Kidney (tissue), 14 donors: ENCODE measurements around the gene PRSS50. TPM values are rescaled to one million over a fixed set of nuclear protein-coding genes. Genes with fewer than 3 reads are reported as not detected.
A peak's percentile ranks its signal among the peaks of the same experiment; 100 is the strongest.

Experiments
- DNase-seq, 5 donors: peaks; one replicate each; pipeline ENCODE4 v3.0.0-alpha.2; 2013 to 2020
- FAIRE-seq: peaks from 2 replicates; lab custom pipeline; 2012; peaks lifted over from hg19 to GRCh38; lab: Jason Lieb, UNC
- H3K27ac ChIP-seq, 2 donors: one replicate each; pipeline ENCODE4 v1.7.0; 2013; ENCODE audit warnings: low read depth in 2 of 2, low read length in 2 of 2, inconsistent platforms in 1 of 2
- H3K27me3 ChIP-seq: one replicate; pipeline ENCODE4 v1.7.1; 2013; ENCODE audit warnings: low read length, inconsistent platforms; ENCODE audit not compliant: control insufficient read depth, insufficient read depth
- H3K36me3 ChIP-seq, 3 donors: one replicate each; pipeline versions ENCODE4 v1.7.0 to v1.7.1; 2013; ENCODE audit warnings: low read length in 3 of 3, control low read depth in 1 of 3, inconsistent platforms in 1 of 3; ENCODE audit not compliant: insufficient read depth in 3 of 3, control insufficient read depth in 2 of 3
- H3K4me1 ChIP-seq, 3 donors: one replicate each; pipeline versions ENCODE4 v1.7.0 to v1.7.1; 2013; ENCODE audit warnings: low read length in 3 of 3, inconsistent platforms in 1 of 3, low read depth in 1 of 3; ENCODE audit not compliant: control insufficient read depth in 2 of 3, insufficient read depth in 2 of 3
- H3K4me3 ChIP-seq, 3 donors: one replicate each; pipeline versions ENCODE4 v1.7.0 to v1.8.1; 2013; ENCODE audit warnings: low read length in 3 of 3, control low read depth in 1 of 3, inconsistent platforms in 1 of 3
- H3K9ac ChIP-seq, 3 donors: one replicate each; pipeline versions ENCODE4 v1.7.0 to v1.7.1; 2013; ENCODE audit warnings: low read length in 3 of 3, control low read depth in 1 of 3, inconsistent platforms in 1 of 3
- H3K9me3 ChIP-seq, 3 donors: one replicate each; pipeline versions ENCODE4 v1.7.0 to v1.7.1; 2013; ENCODE audit warnings: low read length in 3 of 3, control low read depth in 1 of 3, inconsistent platforms in 1 of 3; ENCODE audit not compliant: control insufficient read depth in 2 of 3, insufficient read depth in 1 of 3
- intact Hi-C: fragments of 100-400 bp; cut with DNase I; formaldehyde crosslinking; loops from one replicate; pipeline ENCODE4 v1.11.1; 2022
- polyA plus RNA-seq: library from polyadenylated mRNA; stranded (reverse); fragments of 350-450 nt; fragmentation: Illumina TruSeq; extraction: RNeasy Lipid Tissue Mini Kit (QIAGEN cat#74804); gene quantifications from one replicate; pipeline ENCODE4 v1.2.3, GENCODE V29; 2014; ENCODE audit warnings: low read depth, low replicate concordance; ENCODE audit not compliant: insufficient read depth
- total RNA-seq: library from RNA; stranded (reverse); fragmentation: NEBNext Ultra II Directional; extraction: Animal tissue kit (Norgen Biotek cat#: 25700); gene quantifications from one replicate; pipeline ENCODE4 v1.2.1, GENCODE V29; 2021
- TF ChIP-seq, protein P1 (sequence below): IDR thresholded peaks from 3 replicates; pipeline ENCODE4 v1.5.1; 2012; ENCODE audit warnings: mild to moderate bottlenecking, moderate library complexity, borderline replicate concordance; ENCODE audit not compliant: insufficient read depth; ENCODE audit errors: extremely low read depth
- donor health status: control.
- donor health status: control.
- donor health status: control.
- donor health status: control.
- donor health status: control.
- donor health status: DM: yes; HTN: yes; CAD: no.
- donor health status: Normal renal cell carcinoma (clear cell type).

Gene PRSS50
- total and polyA plus RNA-seq, 2 donors from 2014 or later: 0.19 to 0.35 TPM

DNA sequence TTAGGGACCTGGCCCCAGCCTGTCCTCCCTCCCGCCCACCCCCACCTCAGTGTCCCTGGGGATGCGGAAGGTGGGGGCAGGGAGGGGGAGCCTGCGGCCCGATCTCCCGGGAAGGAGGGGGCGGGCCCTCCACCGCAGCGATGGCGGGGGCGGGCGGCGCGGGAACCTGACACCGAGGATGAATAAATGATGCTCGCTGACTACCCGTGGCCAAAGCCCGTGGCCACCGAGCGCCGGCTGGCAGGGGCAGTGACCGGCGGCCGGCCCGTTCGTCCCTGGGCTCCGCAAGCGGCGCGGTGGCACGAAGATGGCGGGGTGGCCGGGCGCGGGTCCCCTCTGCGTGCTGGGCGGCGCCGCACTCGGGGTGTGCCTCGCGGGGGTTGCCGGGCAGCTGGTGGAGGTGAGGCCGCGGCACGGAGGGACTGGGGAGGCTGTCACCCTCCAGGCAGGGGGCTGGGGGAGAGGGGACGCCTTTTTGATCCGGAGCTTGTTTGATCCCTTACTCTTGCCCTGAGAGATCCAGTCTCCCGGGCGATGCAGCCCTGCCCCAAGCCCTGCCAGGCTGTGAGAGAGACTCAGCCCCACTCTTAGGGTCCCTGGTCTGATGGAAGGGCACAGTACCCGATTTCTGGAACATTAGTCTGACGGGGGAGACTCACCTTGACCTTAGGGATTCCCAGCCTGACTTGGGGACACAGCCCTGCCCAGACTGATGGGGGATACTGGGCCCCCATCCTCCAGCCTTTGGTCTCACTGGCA lies 16.3 kb downstream of the PRSS50 start, which contains the start of gene TMIE:
Gene TMIE (plus strand): TSS at position 212 of the 759 bp plus-strand sequence. CDS start 96 bp downstream, at position 308.
- H3K27me3 ChIP-seq: no peaks in the 10 kb centered on the region
- FAIRE-seq (no peak), DNase-seq (peak in 3 of 5 donors; percentile 35 to 73 (median 40))

DNA sequence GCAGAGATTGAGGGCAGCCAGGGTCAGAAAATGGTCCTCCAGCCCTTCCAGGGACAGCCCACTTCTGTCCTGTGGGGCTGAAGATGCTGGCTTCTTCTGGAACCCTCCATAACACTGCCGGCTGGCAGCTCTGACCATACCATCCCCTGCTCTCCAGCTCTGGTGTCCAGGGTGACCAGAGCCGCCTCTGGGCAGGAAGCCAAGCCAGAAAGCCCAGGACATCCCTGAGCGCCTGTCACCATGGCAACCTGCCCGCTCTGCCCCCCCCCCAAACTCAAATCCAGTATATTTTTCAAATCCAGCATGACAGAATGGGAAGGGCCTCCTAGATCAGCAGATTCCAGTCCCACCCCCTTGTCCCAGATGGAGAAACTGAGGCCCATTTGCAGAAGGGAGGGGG lies 16.9 kb downstream of the PRSS50 start:
- Histone ChIP-seq H3K4me3 (no peak overlapping the region), H3K9me3 (no peaks in the 10 kb centered on the region), H3K36me3 (no peaks in the 10 kb centered on the region), H3K9ac (no peak overlapping the region), H3K27ac (no peak overlapping the region), H3K4me1 (peaks cover 0 to 31% (median 13%) of the 10 kb centered on the region in 3 donors), H3K27me3 (no peaks in the 10 kb centered on the region)
- TF ChIP-seq, protein P1, sequence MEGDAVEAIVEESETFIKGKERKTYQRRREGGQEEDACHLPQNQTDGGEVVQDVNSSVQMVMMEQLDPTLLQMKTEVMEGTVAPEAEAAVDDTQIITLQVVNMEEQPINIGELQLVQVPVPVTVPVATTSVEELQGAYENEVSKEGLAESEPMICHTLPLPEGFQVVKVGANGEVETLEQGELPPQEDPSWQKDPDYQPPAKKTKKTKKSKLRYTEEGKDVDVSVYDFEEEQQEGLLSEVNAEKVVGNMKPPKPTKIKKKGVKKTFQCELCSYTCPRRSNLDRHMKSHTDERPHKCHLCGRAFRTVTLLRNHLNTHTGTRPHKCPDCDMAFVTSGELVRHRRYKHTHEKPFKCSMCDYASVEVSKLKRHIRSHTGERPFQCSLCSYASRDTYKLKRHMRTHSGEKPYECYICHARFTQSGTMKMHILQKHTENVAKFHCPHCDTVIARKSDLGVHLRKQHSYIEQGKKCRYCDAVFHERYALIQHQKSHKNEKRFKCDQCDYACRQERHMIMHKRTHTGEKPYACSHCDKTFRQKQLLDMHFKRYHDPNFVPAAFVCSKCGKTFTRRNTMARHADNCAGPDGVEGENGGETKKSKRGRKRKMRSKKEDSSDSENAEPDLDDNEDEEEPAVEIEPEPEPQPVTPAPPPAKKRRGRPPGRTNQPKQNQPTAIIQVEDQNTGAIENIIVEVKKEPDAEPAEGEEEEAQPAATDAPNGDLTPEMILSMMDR: no peak
- FAIRE-seq (no peak), DNase-seq (peak; percentile 74 to 91 (median 83))
- intact Hi-C loops: no loop called here

More for the DNA sequence above, 16.3 kb downstream of the PRSS50 start, which contains the start of gene TMIE:
- Histone ChIP-seq H3K9me3 (no peaks in the 10 kb centered on the region), H3K36me3 (no peaks in the 10 kb centered on the region), H3K4me3 (no peak within 1 kb of the TSS), H3K9ac (no peak within 1 kb of the TSS), H3K4me1 (peaks cover 0 to 25% (median 13%) of the 10 kb centered on the region in 3 donors), H3K27ac (no peak within 1 kb of the TSS)
- intact Hi-C loops: no loop called here
- TF ChIP-seq, protein P1: no peak

DNA sequence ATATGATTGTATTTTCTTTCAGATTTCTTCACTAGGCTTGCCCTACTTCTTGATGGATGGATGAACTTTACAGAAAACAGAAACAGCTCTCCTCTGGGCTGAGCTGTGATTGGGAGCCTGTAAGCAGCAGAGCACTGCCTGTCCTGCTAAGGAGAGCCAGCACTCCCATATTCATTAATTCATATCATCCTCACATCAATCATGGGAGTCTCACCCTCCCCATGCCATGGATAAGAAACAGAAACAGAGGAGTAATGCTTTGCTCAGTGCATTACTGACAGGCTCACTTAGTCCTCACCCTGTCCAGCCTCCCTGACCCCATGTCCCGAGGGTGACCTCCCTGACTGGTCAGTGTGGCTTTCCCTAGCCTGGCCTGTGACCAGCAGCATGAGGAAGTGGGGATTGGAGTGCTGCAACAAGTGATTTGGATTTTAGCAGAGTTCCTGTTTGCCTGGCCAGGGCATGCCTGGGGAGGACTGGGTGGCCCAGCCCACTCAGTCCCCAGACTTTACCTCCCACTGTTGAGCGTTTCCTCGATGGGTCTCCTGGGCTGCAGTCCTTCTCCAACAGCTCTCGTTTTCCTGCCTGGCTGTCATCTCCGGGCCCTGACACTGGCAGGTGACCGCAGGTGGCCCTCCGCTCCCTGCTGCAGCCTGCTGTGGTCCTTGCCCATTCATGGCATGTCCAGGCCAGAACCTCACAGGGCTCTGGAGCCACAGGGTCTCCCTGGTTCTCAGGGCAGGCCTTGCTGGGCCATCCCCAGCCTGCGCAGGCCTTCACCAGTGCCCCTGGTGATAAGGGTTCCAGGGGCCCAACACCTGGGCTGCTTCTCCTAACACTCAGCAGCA lies 17.8 kb downstream of the PRSS50 start:
- intact Hi-C loops: no loop called here
- Histone ChIP-seq H3K4me1 (peaks cover 0 to 38% (median 13%) of the 10 kb centered on the region in 3 donors), H3K9ac (no peak overlapping the region), H3K9me3 (no peaks in the 10 kb centered on the region), H3K27ac (no peak overlapping the region), H3K27me3 (no peaks in the 10 kb centered on the region), H3K36me3 (no peaks in the 10 kb centered on the region), H3K4me3 (no peak overlapping the region)
- FAIRE-seq (no peak), DNase-seq (peak in 1 of 5 donors; percentile 92)
- TF ChIP-seq, protein P1: no peak
